H9 (cell line): ENCODE results near the gene NUTF2. TPM values are rescaled to one million over a fixed set of nuclear protein-coding genes. Genes with fewer than 3 reads are reported as not detected.

Source experiments
- DNase-seq: peaks from one replicate; pipeline ENCODE4 v3.0.0-alpha.2; 2017
- H2AFZ ChIP-seq: one replicate; pipeline ENCODE4 v1.6.1; 2013; ENCODE audit warnings: mild to moderate bottlenecking, low read length, control low read depth, moderate library complexity
- H2AK5ac ChIP-seq: 2 replicates; pipeline ENCODE4 v1.6.1; 2013; ENCODE audit warnings: low read length, control low read depth, mixed read lengths; ENCODE audit not compliant: insufficient read length
- H2BK120ac ChIP-seq: one replicate; pipeline ENCODE4 v1.6.1; 2013; ENCODE audit warnings: low read depth, mild to moderate bottlenecking, low read length, control low read depth, inconsistent platforms; ENCODE audit not compliant: poor library complexity, severe bottlenecking
- H2BK12ac ChIP-seq: 2 replicates; pipeline ENCODE4 v1.6.1; 2013; ENCODE audit warnings: low read length, control low read depth, mixed read lengths, low read depth; ENCODE audit not compliant: insufficient read length
- H2BK15ac ChIP-seq: 2 replicates; pipeline ENCODE4 v1.6.1; 2013; ENCODE audit warnings: low read depth, low read length, control low read depth
- H2BK20ac ChIP-seq: one replicate; pipeline ENCODE4 v1.6.1; 2013; ENCODE audit warnings: low read depth, mild to moderate bottlenecking, low read length, control low read depth, inconsistent platforms; ENCODE audit not compliant: poor library complexity, severe bottlenecking
- H2BK5ac ChIP-seq: 2 replicates; pipeline ENCODE4 v1.6.1; 2013; ENCODE audit warnings: low read length, control low read depth, mixed read lengths; ENCODE audit not compliant: insufficient read length
- H3K14ac ChIP-seq: 2 replicates; pipeline ENCODE4 v1.6.1; 2013; ENCODE audit warnings: low read length, control low read depth; ENCODE audit not compliant: insufficient read depth
- H3K18ac ChIP-seq: 2 replicates; pipeline ENCODE4 v1.6.1; 2013; ENCODE audit warnings: low read depth, mild to moderate bottlenecking, mixed read lengths, low read length, control low read depth; ENCODE audit not compliant: insufficient read length
- H3K23ac ChIP-seq: 2 replicates; pipeline ENCODE4 v1.6.1; 2013; ENCODE audit warnings: low read length, control low read depth, mixed read lengths, low read depth; ENCODE audit not compliant: insufficient read length
- H3K23me2 ChIP-seq: 2 replicates; pipeline ENCODE4 v1.6.1; 2013; ENCODE audit warnings: low read depth, mild to moderate bottlenecking, mixed read lengths, low read length, control low read depth; ENCODE audit not compliant: insufficient read length, poor library complexity, severe bottlenecking
- H3K27ac ChIP-seq: 2 replicates; pipeline ENCODE4 v1.5.1; 2013; ENCODE audit warnings: low read length, control low read depth, mixed read lengths, low read depth; ENCODE audit not compliant: insufficient read length
- H3K27me3 ChIP-seq: 2 replicates; pipeline ENCODE4 v1.6.1; 2013; ENCODE audit warnings: low read length, control low read depth, inconsistent platforms; ENCODE audit not compliant: insufficient read depth
- H3K4ac ChIP-seq: 2 replicates; pipeline ENCODE4 v1.6.1; 2013; ENCODE audit warnings: low read depth, mild to moderate bottlenecking, control low read depth, inconsistent platforms, low read length, moderate library complexity
- H3K4me1 ChIP-seq: 2 replicates; pipeline ENCODE4 v1.6.1; 2013; ENCODE audit warnings: low read length, control low read depth, inconsistent platforms; ENCODE audit not compliant: insufficient read depth
- H3K4me2 ChIP-seq: 2 replicates; pipeline ENCODE4 v1.6.1; 2013; ENCODE audit warnings: low read length, control low read depth, mixed read lengths; ENCODE audit not compliant: insufficient read length, insufficient read depth
- H3K56ac ChIP-seq: 2 replicates; pipeline ENCODE4 v1.6.1; 2013; ENCODE audit warnings: low read depth, mild to moderate bottlenecking, mixed read lengths, low read length, control low read depth; ENCODE audit not compliant: insufficient read length
- H3K79me1 ChIP-seq: 2 replicates; pipeline ENCODE4 v1.6.1; 2013; ENCODE audit warnings: low read depth, mild to moderate bottlenecking, moderate library complexity, low read length, control low read depth, inconsistent platforms; ENCODE audit not compliant: insufficient read depth, poor library complexity, severe bottlenecking
- H3K79me2 ChIP-seq: 2 replicates; pipeline ENCODE4 v1.6.1; 2013; ENCODE audit warnings: low read length, control low read depth, inconsistent platforms; ENCODE audit not compliant: insufficient read depth
- H3K9ac ChIP-seq: 2 replicates; pipeline ENCODE4 v1.6.1; 2013; ENCODE audit warnings: low read length, control low read depth, mixed read lengths; ENCODE audit not compliant: insufficient read length; ENCODE audit errors: extremely low read depth
- H3K9me3 ChIP-seq: one replicate; pipeline ENCODE4 v1.6.1; 2013; ENCODE audit warnings: low read depth, low read length, inconsistent platforms; ENCODE audit not compliant: control insufficient read depth
- H3T11ph ChIP-seq: one replicate; pipeline ENCODE4 v1.6.1; 2013; ENCODE audit warnings: mild to moderate bottlenecking, low read length, control low read depth, inconsistent platforms
- H4K20me1 ChIP-seq: one replicate; pipeline ENCODE4 v1.6.1; 2013; ENCODE audit not compliant: control insufficient read depth, insufficient read length, insufficient read depth
- H4K5ac ChIP-seq: 2 replicates; pipeline ENCODE4 v1.6.1; 2013; ENCODE audit warnings: low read depth, mild to moderate bottlenecking, mixed read lengths, low read length, control low read depth; ENCODE audit not compliant: insufficient read length
- H4K8ac ChIP-seq: replicated peaks from 2 replicates; pipeline ENCODE4 v1.6.1; 2013; ENCODE audit warnings: low read length, control low read depth, mixed read lengths, low read depth; ENCODE audit not compliant: insufficient read length
- H4K91ac ChIP-seq: 2 replicates; pipeline ENCODE4 v1.6.1; 2013; ENCODE audit warnings: low read depth, mild to moderate bottlenecking, moderate library complexity, mixed read lengths, low read length, control low read depth; ENCODE audit not compliant: insufficient read length
- H3K27ac Mint-ChIP-seq, 3 experiments: 2 replicates in 2 of 3; 3 replicates in 1 of 3; pipeline ENCODE4 v1.8.0; 2020 to 2021; ENCODE audit warnings: mixed read lengths in 3 of 3, mild to moderate bottlenecking in 1 of 3, moderate library complexity in 1 of 3
- H3K27me3 Mint-ChIP-seq: 2 replicates; pipeline ENCODE4 v1.8.0; 2021; ENCODE audit warnings: low read depth, mild to moderate bottlenecking, moderate library complexity, mixed read lengths
- H3K36me3 Mint-ChIP-seq, 3 experiments: 2 replicates in 2 of 3; 3 replicates in 1 of 3; pipeline ENCODE4 v1.8.0; 2020 to 2021; ENCODE audit warnings: low read depth in 3 of 3, mixed read lengths in 3 of 3; ENCODE audit not compliant: insufficient read depth in 1 of 3
- H3K4me1 Mint-ChIP-seq, 2 experiments: 2 replicates each; pipeline ENCODE4 v1.8.0; 2020; ENCODE audit warnings: mixed read lengths in 2 of 2
- H3K4me3 Mint-ChIP-seq, 2 experiments: 2 replicates in 1 of 2; 3 replicates in 1 of 2; pipeline ENCODE4 v1.8.0; 2020 to 2021; ENCODE audit warnings: mild to moderate bottlenecking in 2 of 2, mixed read lengths in 2 of 2, moderate library complexity in 1 of 2
- H3K9me3 Mint-ChIP-seq, 2 experiments: 2 replicates in 1 of 2; 3 replicates in 1 of 2; pipeline ENCODE4 v1.8.0; 2020; ENCODE audit warnings: mild to moderate bottlenecking in 2 of 2, mixed read lengths in 2 of 2, moderate library complexity in 1 of 2
- CTCF ChIP-seq: fragments of 200-600 bp; sonication (generic); conservative IDR thresholded peaks from 3 replicates; pipeline ENCODE4 v1.8.0; 2021; ENCODE audit warnings: antibody characterized with exemption, mild to moderate bottlenecking
- WGBS: extraction: QIAGEN DNeasy Blood & Tissue Kit; methylation state at CpG from one replicate; pipeline ENCODE4 v1.1.7; 2013; ENCODE audit warnings: missing lambda C conversion rate, low lambda C conversion rate, mixed read lengths; ENCODE audit not compliant: insufficient read length; ENCODE audit errors: extremely low coverage; 5-methylcytosine and 5-hydroxymethylcytosine counted together
- total RNA-seq: library from RNA; stranded (reverse); gene quantifications from 2 replicates; pipeline ENCODE4 v1.2.1, GENCODE V29; 2021

The NUTF2 gene
- total RNA-seq, 1 experiment from 2014 or later: 198 TPM

- no peak overlapping the region for H2AFZ ChIP-seq
- Mint-ChIP-seq H3K4me1 (peaks cover 7 to 10% of the 10 kb centered on the region in 2 experiments), H3K27ac (no peak overlapping the region), H3K27me3 (no peaks in the 10 kb centered on the region; the same call in 1 of the 2 replicates), H3K4me3 (no peak overlapping the region; a peak in 1 of 5 replicates), H3K36me3 (peaks cover 8 to 36% (median 19%) of the 10 kb centered on the region in 3 experiments; a peak in 6 of 7 replicates), H3K9me3 (no peaks in the 10 kb centered on the region)
- no peaks in the 10 kb centered on the region for H3K79me2 ChIP-seq
- no peak overlapping the region for H2BK20ac ChIP-seq
- H3K9ac ChIP-seq: no peak overlapping the region
- H2BK120ac ChIP-seq: no peak overlapping the region
- H3K27ac ChIP-seq: no peak overlapping the region
- no peaks in the 10 kb centered on the region for H3K27me3 ChIP-seq
- no peak overlapping the region for H3T11ph ChIP-seq
- DNase-seq: no peak
- no peak overlapping the region for H2BK12ac ChIP-seq
- H3K4ac ChIP-seq: no peak overlapping the region
- no peak overlapping the region for H4K91ac ChIP-seq
- H3K23me2 ChIP-seq: no peaks in the 10 kb centered on the region
- H2AK5ac ChIP-seq: no peak overlapping the region
- no peak for TF ChIP-seq CTCF
- no peaks in the 10 kb centered on the region for H4K20me1 ChIP-seq
- no peak overlapping the region for H3K23ac ChIP-seq
- no peak overlapping the region for H3K18ac ChIP-seq
- no peak overlapping the region for H3K56ac ChIP-seq
- no peak overlapping the region for H2BK5ac ChIP-seq
- H2BK15ac ChIP-seq: no peak overlapping the region
- no peaks in the 10 kb centered on the region for H3K9me3 ChIP-seq
- WGBS: no CpG with 5 or more reads among the region's 2 CpGs
- H3K4me1 ChIP-seq: peaks cover 5% of the 10 kb centered on the region; the same call in 1 of the 2 replicates
- no peak overlapping the region for H3K14ac ChIP-seq
- no peak overlapping the region for H3K4me2 ChIP-seq
- H4K5ac ChIP-seq: no peak overlapping the region
- H3K79me1 ChIP-seq: no peaks in the 10 kb centered on the region
- H4K8ac ChIP-seq: no peak overlapping the region
Observed at GRCh38 chr16:67910158-67910557, 63.4 kb downstream of the NUTF2 start.
